Heart right ventricle (tissue), 16 donors: ENCODE data around the gene ANKH. TPM values are rescaled to one million over a fixed set of nuclear protein-coding genes. Genes with fewer than 3 reads are reported as not detected.

ENCODE experiments used
- ATAC-seq, 8 donors: fragments of 200-7000 bp; cut with Tn5 transposase; one replicate each; pipeline ENCODE4 v1.9.1; 2020; ENCODE audit warnings: mild to moderate bottlenecking in 8 of 8, moderate library complexity in 8 of 8, moderate number of reproducible peaks in 1 of 8
- DNase-seq, 2 donors: peaks; one replicate each; pipeline ENCODE4 v3.0.0-alpha.2; 2020
- H3K27ac ChIP-seq, 10 donors: fragments of 200-600 bp; sonication (generic) in 2 of 10; one replicate each; pipeline versions ENCODE4 v1.5.0 to v1.8.0; 2020 to 2022; ENCODE audit warnings: mild to moderate bottlenecking in 3 of 10
- H3K27me3 ChIP-seq, 7 donors: fragments of 200-600 bp; one replicate each; pipeline ENCODE4 v1.8.0; 2021 to 2022; ENCODE audit warnings: mild to moderate bottlenecking in 2 of 7
- H3K36me3 ChIP-seq, 9 donors: fragments of 200-600 bp; sonication (generic) in 1 of 9; one replicate each; pipeline versions ENCODE4 v1.5.0 to v1.8.0; 2020 to 2022; ENCODE audit warnings: mild to moderate bottlenecking in 2 of 9
- H3K4me1 ChIP-seq, 9 donors: fragments of 200-600 bp; sonication (generic) in 1 of 9; one replicate each; pipeline versions ENCODE4 v1.5.0 to v1.8.0; 2020 to 2022; ENCODE audit warnings: mild to moderate bottlenecking in 4 of 9
- H3K4me3 ChIP-seq, 10 donors: fragments of 200-600 bp; sonication (generic) in 2 of 10; one replicate each; pipeline versions ENCODE4 v1.5.0 to v1.8.0; 2020 to 2022; ENCODE audit warnings: mild to moderate bottlenecking in 7 of 10, moderate library complexity in 2 of 10
- H3K9me3 ChIP-seq, 11 donors: fragments of 200-600 bp in 10 of 11; sonication (generic) in 2 of 11; one replicate each; pipeline versions ENCODE4 v1.5.0 to v1.8.0; 2013 to 2022; ENCODE audit warnings: mild to moderate bottlenecking in 2 of 11, control low read depth in 1 of 11, moderate library complexity in 1 of 11
- CTCF ChIP-seq, 9 donors: fragments of 200-600 bp; sonication (generic) in 2 of 9; IDR thresholded peaks; one replicate each; pipeline versions ENCODE4 v1.5.0 to v1.8.0; 2021 to 2022; ENCODE audit warnings: antibody characterized with exemption in 9 of 9, mild to moderate bottlenecking in 5 of 9, moderate library complexity in 1 of 9
- WGBS, 2 donors: extraction: QIAGEN DNeasy Blood & Tissue Kit; methylation state at CpG; one replicate each; pipeline ENCODE4 v1.1.7; 2013; ENCODE audit warnings: inconsistent platforms in 1 of 2; 5-methylcytosine and 5-hydroxymethylcytosine counted together
- intact Hi-C, 10 donors: fragments of 100-400 bp; cut with DNase I; formaldehyde crosslinking; loops; one replicate each; pipeline versions ENCODE4 v1.11.1 to v1.14.2; 2022
- polyA plus RNA-seq, 2 donors: library from polyadenylated mRNA; stranded (reverse); fragments of 200-250 nt; gene quantifications; one replicate each; pipeline ENCODE4 v1.2.3, GENCODE V29; 2013
- total RNA-seq, 10 donors: library from RNA; stranded (reverse); fragmentation: NEBNext Ultra II Directional in 3 of 10; extraction: Animal tissue kit (Norgen Biotek cat#: 25700) in 3 of 10; gene quantifications; one replicate each; pipeline versions ENCODE4 v1.2.1 to v1.2.4, GENCODE V29; 2021 to 2023
- donor health status: Arrhythmogenic right ventricular cardiomyopathy.
- donor health status: ischemic (EF 13 %, LVEDD 7.1; RV severe dilation, severe dysfunction).
- donor health status: healthy with polysubstance abuse.
- donor health status: DM: no; HTN: yes; CAD: no.
- donor health status: DM: no; HTN: no; CAD: no.
- donor health status: ischemic (EF 25% LVEDD 6.9; RV normal size, moderate dysfunction).
- donor health status: ischemic (EF 25% LVEDD 5.7; RV mildly dilated, moderate dysfunction).
- donor health status: healthy.
- donor health status: DM: yes; HTN: yes; CAD: no.
- donor health status: Ischemic cardiomyopathy.
- donor health status: ischemic (EF 35%, LVEDD 5.7; RV mildly dilated, moderate dysfunction).
- donor health status: nonischemic (EF 11% LVEDD 7.7; RV severe dilation, severe dysfunction).
- donor health status: DM: yes; HTN: yes; CAD: no.
- donor health status: PGD.
- donor health status: ischemic (EF 29% LVEDD 5.4; RV normal size, mild dysfunction).
- donor health status: nonischemic (EF 23%, LVEDD 6.1; RV moderate dilation, normal function).

ANKH gene
- total and polyA plus RNA-seq, 12 donors, result 51.0 to 256 (median 192) TPM

DNA sequence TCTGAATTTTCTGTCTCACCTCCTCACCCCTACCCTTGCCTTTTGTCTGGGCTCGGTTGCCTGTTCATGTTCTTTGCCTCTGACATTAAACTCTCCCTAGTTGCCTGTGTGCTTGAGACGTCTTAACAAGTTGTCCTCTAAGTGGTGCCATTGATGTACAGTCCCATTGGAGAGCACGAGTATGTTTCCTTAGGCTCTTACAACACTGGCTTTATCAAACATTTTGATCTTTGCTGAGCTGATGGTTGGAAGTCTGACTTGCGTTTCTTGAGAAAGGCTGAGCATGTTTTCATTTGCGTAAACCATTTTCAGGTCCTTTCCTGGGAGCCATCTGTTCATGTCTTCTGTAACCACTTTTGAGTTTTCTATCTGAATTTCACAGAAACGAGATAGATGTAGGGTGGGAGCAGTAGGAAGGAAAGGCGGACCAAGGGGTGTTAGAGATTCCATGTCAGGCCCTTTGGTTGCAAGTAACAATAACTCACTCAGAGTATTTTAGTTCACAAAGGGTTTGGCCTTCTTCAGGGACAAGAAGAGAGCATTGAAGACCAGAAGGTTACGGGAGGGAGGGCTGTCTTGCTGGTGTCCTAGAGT lies 171.7 kb downstream of the ANKH start:
- Histone ChIP-seq H3K27me3 (no peaks in the 10 kb centered on the region), H3K9me3 (no peaks in the 10 kb centered on the region), H3K36me3 (peaks cover 0 to 85% (median 4%) of the 10 kb centered on the region in 9 donors), H3K27ac (peak overlapping the region in 3 of 10 donors; percentile 17 to 68 (median 32)), H3K4me3 (no peak overlapping the region), H3K4me1 (peaks cover 5 to 48% (median 26%) of the 10 kb centered on the region in 9 donors)
- TF ChIP-seq CTCF (IDR thresholded peaks at IDR 0.05), result no peak
- intact Hi-C loops, result no loop called here
- ATAC-seq (no peak), DNase-seq (no peak)
- WGBS, 2 donors, result 79 to 82% methylated on average over 8 of the region's 8 CpGs

GRCh38 chr5:14699159-14699558 lies 172.4 kb downstream of the ANKH start:
- DNase-seq, result no peak
- no peaks in the 10 kb centered on the region for H3K27me3 ChIP-seq
- WGBS, 2 donors, result 96 to 99% methylated on average over 2 of the region's 2 CpGs
- no peak for ATAC-seq
- H3K36me3 ChIP-seq, result peaks cover 0 to 87% (median 9%) of the 10 kb centered on the region in 9 donors
- intact Hi-C loops, result no loop called here
- peaks cover 5 to 48% (median 26%) of the 10 kb centered on the region in 9 donors for H3K4me1 ChIP-seq
- no peak overlapping the region for H3K4me3 ChIP-seq
- H3K9me3 ChIP-seq, result no peaks in the 10 kb centered on the region
- no peak overlapping the region for H3K27ac ChIP-seq
- TF ChIP-seq CTCF (IDR thresholded peaks at IDR 0.05), result no peak

DNA sequence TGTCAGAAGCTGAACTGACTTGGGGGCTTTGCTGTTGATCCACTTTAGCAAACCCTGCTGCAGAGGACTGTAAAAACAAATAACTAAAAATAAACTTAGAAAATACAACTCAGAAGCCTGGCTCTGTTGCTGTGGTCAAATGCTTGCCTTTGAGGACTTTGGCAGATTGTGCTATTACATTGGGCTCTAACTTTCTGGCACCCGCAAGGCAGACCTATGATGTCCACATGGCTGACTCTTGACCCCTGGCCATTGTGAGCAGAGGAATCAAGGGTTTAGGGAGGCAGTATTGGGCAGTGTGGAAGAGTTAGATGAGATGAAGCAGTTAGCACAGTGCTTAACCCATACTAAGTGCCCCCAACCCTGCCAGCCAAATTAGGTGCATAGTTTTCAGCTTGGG lies 173.1 kb downstream of the ANKH start:
- Histone ChIP-seq H3K4me1 (peaks cover 5 to 48% (median 26%) of the 10 kb centered on the region in 9 donors), H3K27ac (peak overlapping the region in 1 of 10 donors; percentile 13), H3K36me3 (peaks cover 0 to 88% (median 16%) of the 10 kb centered on the region in 9 donors), H3K27me3 (no peaks in the 10 kb centered on the region), H3K4me3 (no peak overlapping the region), H3K9me3 (no peaks in the 10 kb centered on the region)
- intact Hi-C loops, result no loop called here
- peak in 1 of 8 donors; percentile 6 for ATAC-seq
- 70 to 90% methylated on average over 1 of the region's 1 CpG for WGBS, 2 donors
- DNase-seq, result no peak
- TF ChIP-seq CTCF (IDR thresholded peaks at IDR 0.05), result no peak

DNA sequence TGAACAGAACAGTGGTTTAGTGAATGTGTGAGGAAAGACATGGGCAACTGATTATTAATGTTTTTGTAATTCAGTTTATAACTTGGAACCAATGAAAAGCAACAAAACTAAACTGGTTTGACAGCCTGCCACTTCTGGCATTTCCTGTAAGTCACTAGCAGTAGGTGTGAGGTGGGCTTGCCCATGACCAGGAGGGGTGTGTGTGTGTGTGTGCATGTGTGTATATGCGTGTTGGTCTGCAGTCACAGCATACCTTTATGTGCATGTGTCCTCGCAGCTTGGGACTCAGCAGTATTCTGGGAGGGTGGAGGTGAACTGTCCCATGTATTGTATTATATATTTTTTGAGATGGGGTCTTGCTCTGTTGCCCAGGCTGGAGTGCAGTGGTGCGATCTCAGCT lies 174.7 kb downstream of the ANKH start:
- Histone ChIP-seq H3K4me1 (peaks cover 5 to 44% (median 23%) of the 10 kb centered on the region in 9 donors), H3K4me3 (no peak overlapping the region), H3K27ac (no peak overlapping the region), H3K9me3 (no peaks in the 10 kb centered on the region), H3K27me3 (no peaks in the 10 kb centered on the region), H3K36me3 (peaks cover 0 to 92% (median 21%) of the 10 kb centered on the region in 9 donors)
- WGBS, 2 donors, result 97 to 98% methylated on average over 3 of the region's 3 CpGs
- no peak for TF ChIP-seq CTCF (IDR thresholded peaks at IDR 0.05)
- no peak for ATAC-seq
- intact Hi-C loops, result no loop called here
- DNase-seq, result no peak
